ENCODE data around the gene SPINK4.
A peak's percentile ranks its signal among the peaks of the same experiment; 100 is the strongest.

The SPINK4 gene

GRCh38 chr9:33257276-33257675 is 17.3 kb downstream of the SPINK4 start:
- no peak for DNase-seq (ENCODE audit: low read depth)

- DNase-seq (ENCODE audit: low read depth), result no peak
Measured at GRCh38 chr9:33260372-33260771, 20.4 kb downstream of the SPINK4 start.

- DNase-seq (ENCODE audit: low read depth), result peak; percentile 7
Measured at GRCh38 chr9:33263131-33264002, 23.4 kb downstream of the SPINK4 start.

GRCh38 chr9:33264003-33264472 is 24.1 kb downstream of the SPINK4 start:
- peak; percentile 12 for DNase-seq (ENCODE audit: low read depth)

GRCh38 chr9:33264473-33265177 is 24.7 kb downstream of the SPINK4 start, which contains the start of the genes BAG1 and CHMP5:
Gene BAG1 (minus strand): TSS chr9:33264708.
Gene CHMP5 (plus strand): TSS chr9:33265049. CDS start chr9:33265079, 30 bp downstream.
- DNase-seq (ENCODE audit: low read depth), result peak; percentile 99

GRCh38 chr9:33265211-33265865 is 25.4 kb downstream of the SPINK4 start:
- no peak for DNase-seq (ENCODE audit: low read depth)

GRCh38 chr9:33267151-33267767 is 27.3 kb downstream of the SPINK4 start:
- no peak for DNase-seq (ENCODE audit: low read depth)

- DNase-seq (ENCODE audit: low read depth), result no peak
Measured at GRCh38 chr9:33270146-33270545, 30.2 kb downstream of the SPINK4 start.

- no peak for DNase-seq (ENCODE audit: low read depth)
Measured at GRCh38 chr9:33272061-33272460, 32.1 kb downstream of the SPINK4 start.

- DNase-seq (ENCODE audit: low read depth), result no peak
Measured at GRCh38 chr9:33273266-33273971, 33.5 kb downstream of the SPINK4 start.

- no peak for DNase-seq (ENCODE audit: low read depth)
Measured at GRCh38 chr9:33273972-33274328, 34.0 kb downstream of the SPINK4 start.

GRCh38 chr9:33277484-33277883 is 37.5 kb downstream of the SPINK4 start:
- DNase-seq (ENCODE audit: low read depth), result no peak

- no peak for DNase-seq (ENCODE audit: low read depth)
Measured at GRCh38 chr9:33285502-33285901, 45.5 kb downstream of the SPINK4 start.

GRCh38 chr9:33287087-33287490 is 47.1 kb downstream of the SPINK4 start:
- no peak for DNase-seq (ENCODE audit: low read depth)

GRCh38 chr9:33288235-33288634 is 48.3 kb downstream of the SPINK4 start:
- no peak for DNase-seq (ENCODE audit: low read depth)

- no peak for DNase-seq (ENCODE audit: low read depth)
Measured at GRCh38 chr9:33288828-33289483, 49.0 kb downstream of the SPINK4 start.

GRCh38 chr9:33289496-33289895 is 49.5 kb downstream of the SPINK4 start:
- peak; percentile 13 for DNase-seq (ENCODE audit: low read depth)

GRCh38 chr9:33289936-33290246 is 49.9 kb downstream of the SPINK4 start:
- no peak for DNase-seq (ENCODE audit: low read depth)

GRCh38 chr9:33290247-33291030 is 50.5 kb downstream of the SPINK4 start, which contains the start of gene NFX1:
Gene NFX1 (plus strand): TSS chr9:33290516. CDS start chr9:33290573, 57 bp downstream.
- peak; percentile 98 for DNase-seq (ENCODE audit: low read depth)

- DNase-seq (ENCODE audit: low read depth), result no peak
Measured at GRCh38 chr9:33291031-33291397, 51.0 kb downstream of the SPINK4 start.
